ENCODE measurements around the gene TOP3B.

Gene TOP3B

DNA sequence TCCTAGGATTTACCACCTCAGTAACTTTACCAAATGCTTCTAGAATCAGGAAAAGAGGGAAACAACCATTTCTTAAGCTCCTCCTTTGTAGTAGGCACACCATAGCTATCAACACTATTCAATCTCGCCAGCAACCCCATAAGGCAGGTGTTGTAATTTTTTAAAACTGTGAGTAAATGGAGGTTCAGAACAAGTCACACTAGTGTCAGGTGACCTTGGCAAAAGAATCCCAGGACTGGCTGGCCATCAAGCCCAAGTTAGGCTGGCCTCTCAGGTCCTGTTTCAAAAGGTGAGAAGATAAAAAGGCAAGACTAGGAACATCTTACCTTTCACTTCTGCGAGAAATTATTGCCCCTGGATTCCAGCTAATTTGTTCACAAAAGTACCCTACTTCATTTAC, 713 bp downstream of the TOP3B start:
- DNase-seq (ENCODE audit: low spot score): no peak

DNA sequence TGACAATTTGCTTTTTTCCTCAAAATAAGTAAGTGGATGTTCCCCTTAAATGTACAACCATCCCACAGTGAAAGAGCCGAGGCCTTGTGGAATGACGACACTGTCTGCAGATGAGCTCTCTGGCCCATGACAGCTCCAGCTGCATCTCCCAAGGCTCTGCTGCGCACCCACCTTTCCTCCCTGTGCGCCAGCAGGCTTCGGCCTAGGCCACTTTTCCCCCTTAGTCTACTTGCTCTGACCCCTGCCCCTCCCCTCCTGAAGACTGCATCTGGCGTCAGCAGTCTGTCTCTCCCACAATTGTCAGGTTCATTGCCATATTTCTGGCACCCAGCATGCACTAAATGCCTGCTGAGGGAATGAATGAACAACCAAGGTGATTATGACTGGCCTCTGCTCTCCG, 2.0 kb downstream of the TOP3B start:
- DNase-seq (ENCODE audit: low spot score): no peak

DNA sequence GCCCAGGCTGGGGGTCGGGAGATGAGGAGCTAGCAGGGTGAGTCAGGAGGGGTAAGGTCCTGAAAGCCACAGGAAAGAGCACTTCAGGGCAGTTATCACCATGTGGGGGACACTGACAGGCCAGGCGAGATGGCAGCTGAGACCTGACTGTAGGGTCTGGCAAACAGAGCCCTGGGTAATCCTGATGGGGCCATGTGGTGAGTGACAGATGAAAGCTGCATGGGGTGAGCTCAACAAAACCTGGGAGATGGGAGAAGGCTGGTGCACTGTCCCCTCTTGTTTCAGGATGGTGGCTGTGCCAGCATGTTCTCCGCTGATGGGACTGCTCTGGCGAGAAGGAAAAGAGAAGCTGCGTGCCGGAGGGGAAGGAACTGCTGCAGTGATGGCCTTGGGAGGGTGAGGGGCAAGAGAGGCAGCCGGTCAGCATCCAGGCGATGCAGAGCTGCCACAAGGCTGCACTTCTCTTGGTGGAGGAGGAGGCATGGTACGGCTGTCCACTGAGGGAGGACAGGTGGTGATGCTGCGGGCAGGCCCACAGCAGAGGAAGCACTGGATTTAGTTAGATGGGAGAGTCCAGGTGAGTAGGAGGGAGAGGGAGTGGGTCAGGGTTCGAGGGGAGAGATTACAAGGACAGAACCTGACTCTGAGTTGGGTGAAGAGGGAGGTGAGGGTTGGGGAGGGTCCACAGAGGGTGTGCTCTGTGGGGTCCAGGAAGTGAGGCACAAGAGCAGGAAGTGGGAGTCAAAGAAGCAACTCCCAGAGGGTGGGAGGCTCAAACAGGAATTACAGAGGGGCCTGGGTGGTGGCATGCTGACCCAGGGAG, 3.8 kb downstream of the TOP3B start:
- no peak for DNase-seq (ENCODE audit: low spot score)

DNA sequence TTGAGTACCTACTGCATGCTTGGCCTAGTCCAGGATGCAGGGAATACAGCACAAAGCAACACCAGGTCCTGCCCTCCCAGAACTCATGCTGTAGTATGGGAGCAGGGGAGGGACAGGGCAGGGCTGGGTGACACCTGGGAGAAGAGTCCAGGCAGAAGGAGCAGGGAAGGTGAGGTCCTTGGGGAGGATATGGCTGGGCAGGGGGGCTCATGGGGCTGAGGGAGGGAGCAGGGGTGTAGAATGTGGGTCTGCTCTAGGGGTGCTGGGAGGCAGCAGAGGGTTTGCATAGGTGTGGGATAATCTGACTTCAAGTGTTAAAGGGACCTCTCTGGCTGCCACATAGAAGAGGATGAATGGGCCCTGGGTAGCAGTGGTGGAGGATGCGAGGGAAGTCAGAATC, 4.8 kb downstream of the TOP3B start:
- no peak for DNase-seq (ENCODE audit: low spot score)

DNA sequence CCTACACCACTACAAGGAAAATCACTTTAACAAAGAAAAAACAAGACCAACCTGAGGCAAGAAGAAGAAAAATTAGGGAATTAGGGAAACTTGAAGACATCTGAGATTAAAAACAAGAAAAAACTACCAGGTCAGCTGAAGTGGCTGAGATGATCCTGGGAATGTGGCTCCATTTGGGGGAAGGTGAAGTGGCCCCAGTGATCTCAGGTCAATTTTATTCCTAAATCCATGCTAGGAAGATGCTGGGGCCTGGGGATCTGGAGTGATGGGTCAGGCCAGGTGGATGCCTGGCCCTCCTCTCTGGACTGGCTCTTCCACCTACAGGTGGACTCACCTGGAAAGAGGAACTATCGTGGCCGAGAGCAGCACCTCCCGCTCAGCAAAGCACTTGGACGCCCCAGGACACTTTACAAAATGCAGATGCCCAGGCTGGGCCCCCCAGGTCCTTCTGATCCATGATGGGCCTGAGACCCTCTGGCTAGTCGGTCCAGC, 6.7 kb downstream of the TOP3B start:
- no peak for DNase-seq (ENCODE audit: low spot score)

DNA sequence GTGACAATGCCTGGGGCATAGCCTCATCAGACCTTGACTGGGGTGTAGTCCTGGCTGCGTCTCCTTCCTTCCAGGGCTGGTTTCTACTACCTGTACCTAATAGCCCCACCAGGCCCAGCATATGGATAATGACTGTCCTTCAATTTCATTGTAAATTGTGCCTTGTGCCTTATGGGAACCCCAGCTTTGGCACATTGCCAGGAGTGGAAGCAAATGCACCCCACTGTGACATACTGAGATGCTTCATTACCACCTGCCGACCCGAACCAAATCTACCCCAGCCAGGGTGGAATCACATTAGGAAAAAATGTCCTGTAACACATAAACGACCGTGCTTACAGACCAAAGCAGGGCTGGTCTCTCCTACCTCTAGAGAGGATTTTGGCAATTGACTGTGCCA, 7.3 kb downstream of the TOP3B start:
- no peak for DNase-seq (ENCODE audit: low spot score)

DNA sequence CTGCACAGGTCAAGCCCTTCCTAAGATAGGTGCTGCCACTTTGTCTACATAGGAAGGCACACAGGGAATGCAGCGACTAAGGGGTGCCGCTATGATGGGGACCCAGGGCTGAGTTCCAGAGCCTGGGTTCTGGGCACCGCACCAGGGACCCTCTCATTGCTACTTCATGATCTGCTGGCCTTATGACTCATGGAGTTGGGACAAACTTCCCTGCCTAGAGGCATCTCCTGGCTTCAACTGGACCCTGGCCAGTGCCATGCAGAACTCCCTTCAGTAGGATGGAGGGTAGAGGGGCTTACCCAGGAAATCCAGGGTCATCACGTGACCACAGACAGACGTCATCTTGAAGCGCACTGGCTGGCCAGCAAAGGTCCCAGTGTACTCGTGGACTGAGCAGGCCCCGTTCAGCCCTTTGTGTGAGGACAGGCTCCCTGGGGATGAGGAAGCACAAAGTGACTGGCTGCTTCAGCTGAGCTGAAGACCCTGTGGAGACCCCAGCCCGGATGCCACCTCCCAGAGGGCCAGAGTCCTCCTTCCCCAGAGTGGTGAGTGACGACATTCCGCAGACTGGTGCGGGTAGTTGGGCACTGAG, 8.4 kb downstream of the TOP3B start:
- no peak for DNase-seq (ENCODE audit: low spot score)

DNA sequence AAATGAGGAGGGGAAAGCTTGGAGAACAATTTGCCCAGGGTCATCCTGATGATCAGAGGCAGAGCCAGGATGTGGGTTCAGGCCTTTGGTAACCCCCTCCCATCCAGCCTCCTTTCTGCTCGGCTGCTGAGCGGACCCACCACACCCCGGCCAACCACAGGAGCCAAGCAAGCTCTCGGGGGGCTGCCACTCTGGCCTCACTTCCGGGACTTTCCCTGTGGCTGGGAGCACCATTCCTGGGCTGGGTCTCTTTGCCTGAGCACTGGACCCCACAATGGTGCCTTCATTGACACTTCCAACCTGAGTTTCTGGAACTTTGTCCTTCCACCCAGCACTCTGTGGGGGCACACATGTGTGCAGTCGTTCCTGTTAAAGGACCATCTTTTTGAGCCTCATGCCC, 9.8 kb downstream of the TOP3B start:
- no peak for DNase-seq (ENCODE audit: low spot score)

DNA sequence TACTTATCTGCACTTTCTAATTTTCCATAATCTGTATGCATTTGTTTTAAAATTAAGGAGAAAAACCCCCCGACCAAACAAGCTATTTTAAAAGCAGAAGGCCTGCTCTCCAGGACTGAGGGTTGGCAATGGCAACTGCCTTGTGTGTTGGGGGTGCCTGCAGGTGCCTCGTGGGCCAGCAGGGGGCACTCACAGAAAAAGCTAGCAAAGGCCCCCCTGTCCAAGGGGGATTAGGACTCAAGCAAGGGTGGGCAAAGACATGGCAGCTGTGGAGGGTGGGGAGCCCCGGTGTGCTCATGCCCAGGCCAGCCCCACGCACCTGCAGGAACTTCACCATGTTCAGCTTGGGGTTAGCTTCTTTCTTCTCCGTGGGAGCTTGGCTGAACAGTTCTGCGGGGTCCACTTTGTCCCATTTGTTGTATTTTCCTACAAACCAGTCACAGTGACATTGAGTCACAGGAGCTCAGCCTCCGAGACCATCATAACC, 10.3 kb downstream of the TOP3B start:
- DNase-seq (ENCODE audit: low spot score): peak; percentile 75

DNA sequence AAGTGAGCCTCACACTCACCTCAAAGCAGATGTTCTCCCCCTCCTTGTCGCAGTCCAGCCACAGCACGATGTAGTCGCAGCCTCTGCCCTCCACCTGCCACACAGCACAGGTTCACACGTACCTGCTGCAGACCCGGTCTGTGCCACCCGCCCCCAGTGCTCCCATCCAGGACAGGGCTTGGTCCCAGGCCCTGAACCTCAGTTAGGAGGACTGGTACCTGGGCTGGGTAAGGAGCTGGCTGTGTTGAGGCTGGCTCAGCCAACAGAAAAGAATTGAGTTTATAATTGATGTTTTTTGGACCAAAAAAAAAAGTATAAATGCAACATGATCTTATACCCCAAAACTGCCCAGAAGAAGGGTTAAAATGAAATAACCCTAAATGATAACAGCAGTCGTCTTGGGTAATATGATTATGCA, 10.7 kb downstream of the TOP3B start:
- DNase-seq (ENCODE audit: low spot score): no peak

DNA sequence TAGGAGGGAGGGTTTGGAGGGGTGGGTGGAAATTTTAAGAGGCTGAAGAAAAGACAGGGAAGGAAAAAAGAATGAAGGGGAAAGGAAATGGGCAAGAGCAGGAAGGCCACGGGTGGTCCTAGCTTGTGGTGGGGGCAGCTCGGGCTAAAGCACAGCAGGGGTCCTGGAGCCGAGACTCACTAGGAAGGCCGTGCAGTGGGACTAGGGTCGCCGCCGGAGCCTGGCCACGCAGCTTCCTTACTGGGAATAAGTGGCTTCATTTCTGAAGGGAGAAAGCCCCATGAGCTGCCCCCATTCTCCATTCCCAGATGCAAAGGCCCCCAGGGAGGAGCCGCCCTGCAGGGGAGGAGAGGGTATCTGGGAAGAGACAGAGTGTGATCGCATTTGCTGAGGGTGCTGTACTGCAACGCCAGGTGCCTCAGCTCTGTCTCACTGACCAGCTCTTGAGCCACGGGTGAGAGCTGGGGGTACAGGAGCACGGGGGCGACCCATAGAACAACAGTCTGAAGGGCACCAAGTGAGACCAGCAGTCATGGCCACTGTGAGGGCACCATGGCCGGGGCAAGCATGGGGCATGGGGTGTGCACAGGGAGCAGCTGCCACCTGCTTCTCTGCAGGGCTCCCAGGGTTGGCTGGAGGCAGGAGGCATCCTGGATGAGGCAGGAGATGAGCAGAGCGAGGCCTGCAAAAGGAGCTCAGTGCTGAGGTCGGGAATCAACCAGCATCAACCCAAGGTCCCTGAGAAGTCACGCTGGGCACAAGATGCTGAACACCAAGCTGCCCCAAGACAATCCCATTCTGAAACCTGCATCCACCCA, 11.6 kb downstream of the TOP3B start:
- DNase-seq (ENCODE audit: low spot score): no peak

DNA sequence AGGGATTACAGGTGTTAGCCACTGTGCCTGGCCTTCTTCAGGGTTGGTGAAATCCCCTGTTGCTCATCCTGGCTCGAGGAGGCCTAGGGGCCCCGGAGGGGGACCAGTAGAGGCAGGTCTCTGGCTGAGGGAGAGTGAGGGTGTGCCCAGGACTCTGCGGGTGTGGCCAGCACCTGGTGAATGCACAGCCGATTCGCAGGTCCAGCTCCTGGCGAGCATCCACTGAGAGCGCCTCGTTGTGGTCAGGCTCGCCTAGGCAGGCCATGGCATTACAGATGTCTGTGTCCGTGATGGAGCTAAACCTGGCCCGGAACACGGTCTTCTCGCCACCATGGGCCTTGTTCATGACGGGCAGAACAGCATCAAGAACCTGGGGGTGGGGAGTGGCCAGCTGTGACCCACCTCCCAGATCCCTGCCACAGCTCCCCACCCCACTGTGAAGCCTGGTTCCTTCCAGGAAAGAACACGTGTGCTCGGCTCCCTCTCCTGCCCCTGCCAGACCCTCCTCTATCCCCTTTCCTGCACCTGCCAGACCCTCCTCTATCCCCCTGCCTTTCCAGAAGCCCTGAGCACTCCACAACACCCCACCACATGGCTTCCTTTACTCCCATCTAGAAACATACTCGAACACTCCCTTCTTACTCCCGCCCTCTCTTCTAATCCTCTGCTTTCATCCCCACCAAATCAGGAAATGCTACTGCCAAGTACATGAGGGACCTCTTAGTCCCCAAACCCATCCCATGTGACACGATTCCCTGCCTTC, 12.4 kb downstream of the TOP3B start:
- no peak for DNase-seq (ENCODE audit: low spot score)

DNA sequence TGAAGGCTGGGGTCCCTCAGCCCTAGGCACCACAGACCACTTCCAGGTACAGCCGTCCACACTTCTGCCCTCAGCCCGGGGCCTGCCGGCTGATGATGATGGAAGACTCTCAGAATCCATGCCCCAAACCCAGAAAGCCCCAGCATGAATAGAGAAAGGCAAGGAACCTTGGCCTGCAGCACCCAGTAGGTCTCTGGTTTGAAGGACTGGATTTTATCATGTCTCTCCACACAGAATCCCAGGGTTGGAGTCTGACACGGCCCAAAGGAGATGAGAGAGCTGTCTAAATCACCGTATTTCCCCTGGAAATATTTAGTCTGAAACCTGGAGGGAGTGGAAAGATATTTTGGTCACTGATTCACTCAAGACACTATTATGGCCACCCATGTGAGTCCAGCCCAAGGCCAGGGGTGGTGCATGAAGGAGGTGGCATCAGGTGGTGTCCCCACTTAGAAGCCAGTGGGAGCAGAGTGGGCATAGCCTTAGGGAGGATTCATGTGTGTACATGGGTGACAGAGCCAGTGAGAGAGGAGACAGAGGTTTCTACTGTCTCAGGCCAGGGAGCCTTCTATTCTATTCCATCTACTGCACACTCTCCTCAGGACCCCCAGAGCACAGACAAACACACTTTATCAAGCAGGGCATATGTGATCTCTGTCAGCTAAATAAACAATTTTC, 14.0 kb downstream of the TOP3B start:
- DNase-seq (ENCODE audit: low spot score): no peak

DNA sequence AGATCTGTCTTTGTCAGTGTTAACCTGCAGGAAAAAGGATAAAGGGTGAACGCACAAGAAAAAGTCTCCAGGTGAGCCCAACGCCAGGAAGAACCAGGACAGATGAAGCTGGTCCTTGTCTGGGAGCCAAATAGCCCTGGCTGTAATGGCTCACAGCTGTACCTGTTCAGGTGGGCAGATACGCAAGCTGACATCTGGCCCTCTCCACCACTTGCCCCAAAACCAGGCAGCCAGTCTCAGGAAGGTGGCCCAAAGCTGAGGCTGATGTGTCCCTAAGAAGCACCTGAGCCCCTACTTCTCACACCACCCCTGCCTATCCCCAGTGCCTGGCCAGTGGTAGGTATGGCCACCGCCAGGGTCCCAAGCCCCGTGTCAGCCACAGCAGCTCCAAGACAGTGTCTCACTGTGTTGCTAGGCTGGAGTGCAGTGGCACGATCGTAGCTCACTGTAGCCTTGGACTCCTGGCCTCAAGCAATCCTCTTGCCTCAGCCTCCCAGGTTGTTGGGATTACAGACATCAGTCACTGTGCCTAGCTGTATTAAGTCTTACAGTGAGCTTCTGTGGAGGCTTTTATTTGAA, 14.8 kb downstream of the TOP3B start:
- no peak for DNase-seq (ENCODE audit: low spot score)

DNA sequence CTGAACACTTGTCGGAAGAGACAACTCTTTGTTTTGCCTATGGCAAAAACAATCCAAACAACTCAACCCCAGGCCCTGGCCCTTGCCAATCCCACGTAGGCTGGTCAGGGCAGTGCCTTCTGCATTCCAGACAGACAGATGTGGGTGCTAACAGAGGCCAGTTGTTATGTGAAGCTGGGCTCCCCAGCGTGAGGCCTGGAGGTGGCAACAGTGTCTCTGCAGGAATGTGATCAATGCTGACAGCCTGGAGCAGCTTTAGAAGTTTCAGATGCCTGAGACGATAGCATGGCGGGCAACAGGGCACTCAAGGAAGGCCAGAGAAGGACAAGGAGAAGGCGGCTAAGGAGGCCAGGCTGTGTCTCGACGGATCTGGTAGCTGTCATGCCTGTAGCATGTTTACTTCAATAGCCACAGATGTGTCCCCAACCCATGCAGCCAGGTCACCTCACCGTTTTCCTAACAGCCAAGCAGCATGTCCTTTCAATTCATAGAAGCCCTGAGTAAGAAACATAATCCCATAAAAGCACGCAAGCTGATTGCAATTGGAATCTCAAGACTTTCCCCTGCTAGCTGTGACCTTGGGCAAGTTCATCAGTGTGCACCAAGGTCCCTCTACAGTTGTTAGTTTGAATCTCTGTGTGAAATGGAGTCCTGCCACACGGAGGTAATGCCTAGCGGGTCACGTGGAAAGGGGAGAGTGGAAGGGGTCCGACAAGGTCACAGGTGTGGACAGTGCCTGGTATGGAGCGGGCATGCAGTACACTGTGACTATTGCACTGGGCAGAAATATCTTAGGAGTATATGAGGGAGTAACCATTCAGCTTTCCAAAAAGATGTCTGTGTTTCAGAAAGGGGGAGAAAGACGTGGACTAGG, 15.7 kb downstream of the TOP3B start:
- DNase-seq (ENCODE audit: low spot score): no peak

DNA sequence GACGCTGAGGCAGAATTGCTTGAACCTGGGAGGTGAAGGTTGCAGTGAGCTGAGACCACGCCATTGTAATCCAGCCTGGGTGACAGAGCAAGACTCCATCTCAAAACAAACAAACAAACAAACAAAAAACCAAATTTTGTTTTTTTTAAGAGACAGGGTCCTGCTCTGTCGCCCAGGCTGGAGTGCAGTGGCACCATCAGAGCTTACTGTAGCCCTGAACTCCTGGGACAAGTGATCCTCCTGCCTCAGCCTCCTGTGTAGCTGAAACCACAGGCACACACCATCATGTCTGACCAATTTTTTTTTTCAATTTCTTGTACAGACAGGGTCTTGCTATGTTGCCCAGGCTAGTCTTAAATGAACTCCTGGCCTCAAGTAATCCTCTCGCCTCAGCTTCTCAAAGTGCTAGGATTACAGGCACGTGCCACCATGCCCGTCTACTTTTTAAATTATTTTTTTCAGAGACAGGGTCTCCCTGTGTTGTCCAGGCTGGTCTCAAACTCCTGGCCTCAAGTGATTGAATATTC, 16.8 kb downstream of the TOP3B start:
- DNase-seq (ENCODE audit: low spot score): no peak

DNA sequence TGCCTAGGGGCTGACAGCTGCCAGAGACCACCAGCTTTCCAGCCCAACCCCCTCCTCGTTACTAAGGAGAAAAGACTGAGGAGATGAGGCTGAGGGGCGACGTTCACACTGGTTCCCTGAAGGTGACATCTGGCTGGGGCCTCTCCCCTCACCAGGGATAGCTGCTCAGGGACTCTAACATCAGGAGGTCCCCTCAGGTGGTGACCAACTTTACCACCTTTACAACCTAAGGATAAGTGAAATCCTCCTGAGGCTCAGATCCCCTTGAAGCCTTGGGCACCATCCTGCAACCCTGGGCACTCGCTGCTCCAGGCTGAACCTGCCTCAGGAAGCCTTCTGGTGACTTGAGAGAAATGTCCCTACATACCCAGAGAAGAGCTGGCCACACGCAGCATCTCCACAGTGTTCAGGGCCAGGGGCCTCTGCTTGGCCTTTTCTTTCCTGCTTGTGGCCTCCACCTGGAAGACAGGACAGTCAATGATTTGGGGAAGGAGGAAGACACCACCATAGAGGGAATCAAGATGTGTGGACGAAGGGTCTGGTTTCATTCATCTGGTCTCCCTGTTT, 17.6 kb downstream of the TOP3B start:
- DNase-seq (ENCODE audit: low spot score): no peak

DNA sequence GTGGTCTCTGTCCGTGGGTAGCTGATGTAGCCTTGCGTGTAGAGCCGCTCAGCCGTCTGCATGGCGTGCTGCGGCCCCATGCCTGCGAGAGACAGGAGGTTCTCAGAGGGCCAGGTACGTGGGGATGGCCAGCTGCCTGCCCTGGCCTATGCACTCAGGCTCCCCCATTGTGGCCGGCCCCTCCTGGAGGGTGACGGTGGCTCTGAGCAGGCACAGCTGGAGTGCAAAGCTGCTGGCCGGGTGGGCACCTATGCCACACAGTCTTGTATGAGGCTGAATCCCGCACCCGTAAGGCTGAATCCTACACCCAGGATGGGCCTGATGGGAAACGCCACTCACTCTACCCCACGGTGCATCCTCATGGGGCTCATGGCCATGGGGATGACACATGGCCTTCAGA, 18.4 kb downstream of the TOP3B start:
- no peak for DNase-seq (ENCODE audit: low spot score)

DNA sequence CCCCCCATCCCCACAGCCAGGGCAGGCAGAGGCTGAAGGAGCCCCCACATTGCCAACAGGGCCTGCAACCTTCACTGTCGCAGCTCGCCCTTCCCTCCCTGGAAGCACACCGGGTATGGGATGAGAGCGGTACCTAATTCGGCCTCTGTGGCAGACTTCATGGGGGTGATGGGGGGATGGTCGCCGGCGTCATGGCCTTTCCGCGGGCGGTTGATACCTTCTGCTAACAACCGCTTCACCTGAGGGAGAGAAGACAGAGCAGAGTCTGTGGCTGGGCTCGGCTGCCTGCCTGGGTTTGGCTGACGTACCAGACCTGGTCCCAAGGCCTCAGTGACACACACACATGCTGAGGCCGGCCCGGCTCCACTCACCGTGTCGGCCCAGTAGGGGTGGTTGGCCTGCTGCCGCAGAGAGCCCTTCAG, 18.8 kb downstream of the TOP3B start:
- no peak for DNase-seq (ENCODE audit: low spot score)

Measured in ecto neural progenitor cell (in vitro differentiated cells).